ENCODE measurements around the gene EFNA4. TPM values are rescaled to one million over a fixed set of nuclear protein-coding genes. Genes with fewer than 3 reads are reported as not detected.
A peak's percentile ranks its signal among the peaks of the same experiment; 100 is the strongest.

The EFNA4 gene
- total and polyA plus RNA-seq, 2 donors (not counting 1 experiment from before 2014, with no cell fraction given) = 8.4 to 10.6 TPM

GRCh38 chr1:155079487-155080311 is 16.2 kb downstream of the EFNA4 start:
- H3K9ac ChIP-seq (ENCODE audit: low read length) = peak overlapping the region; percentile 59
- intact Hi-C loops (cut with micrococcal nuclease) = loop anchor here (1.0 to 5.0 kb wide), 2 partner anchors 8 to 1358 kb away; no protein-coding TSS in a partner anchor

More at GRCh38 chr1:155079487-155080311, 16.2 kb downstream of the EFNA4 start:
- DNase-seq (peak; percentile 67), ATAC-seq (ENCODE audit: low read depth) (no peak)
- peaks cover 59 to 64% of the 10 kb centered on the region in 2 donors for H3K4me1 ChIP-seq (ENCODE audit: control insufficient read depth in 2 of 2, insufficient read depth in 2 of 2, low read length in 2 of 2)
- peaks cover 0 to 57% (median 43%) of the 10 kb centered on the region in 4 experiments for H3K27me3 ChIP-seq (replicated peaks in 1 of 4; ENCODE audit: control extremely low read depth in 1 of 4, control insufficient read depth in 3 of 4, insufficient read depth in 4 of 4, low read length in 3 of 4)
- H3K79me2 ChIP-seq (ENCODE audit: control insufficient read depth, insufficient read depth, low read length) = no peaks in the 10 kb centered on the region
- H3K27ac ChIP-seq (ENCODE audit: low read length in 2 of 2) = no peak overlapping the region
- ChIA-PET CTCF (interaction anchor here (0.9 to 2.5 kb wide), 9 partner anchors 9 to 95 kb away, joined by 3 to 16 read pairs (median 4); partner anchors contain the start of genes ADAM15, EFNA4 and KRTCAP2), POLR2A (interaction anchor here (0.5 to 2.8 kb wide), 2 partner anchors 15 to 56 kb away, joined by 3 to 9 read pairs; partner anchors contain the start of gene SLC50A1)
- H3K4me3 ChIP-seq (ENCODE audit: control extremely low read depth in 1 of 5, extremely low read depth in 1 of 5, insufficient read depth in 1 of 5, low read depth in 2 of 5, low read length in 4 of 5) = peak overlapping the region in 4 of 5 experiments; percentile 25 to 45 (median 40)
- no peaks in the 10 kb centered on the region for H3K36me3 ChIP-seq (replicated peaks in 1 of 2; ENCODE audit: control extremely low read depth in 1 of 2, control insufficient read depth in 1 of 2, extremely low read depth in 1 of 2, insufficient read depth in 2 of 2, low read length in 1 of 2)
- TF ChIP-seq CTCF (IDR thresholded peaks at IDR 0.05) (no peak), EZH2 (IDR thresholded peaks at IDR 0.05; ENCODE audit: borderline replicate concordance, insufficient read depth, low read depth, low read length, poor library complexity, severe bottlenecking) (peak; percentile 74)
- WGBS (ENCODE audit: insufficient coverage) = 2% methylated on average over 65 of the region's 67 CpGs
- peaks cover 37% of the 10 kb centered on the region for H3K27me3 Mint-ChIP-seq
- peaks cover 46% of the 10 kb centered on the region for H4K20me1 ChIP-seq (ENCODE audit: control insufficient read depth, insufficient read depth, low read length, poor library complexity, severe bottlenecking)
- peaks cover 56% of the 10 kb centered on the region for H3K4me1 Mint-ChIP-seq
- H3K9me3 ChIP-seq (ENCODE audit: control extremely low read depth in 1 of 3, control insufficient read depth in 2 of 3, insufficient read depth in 1 of 3, low read length in 2 of 3) = peaks cover 0 to 30% (median 0%) of the 10 kb centered on the region in 3 donors
- peak overlapping the region; percentile 89 for H3K4me3 Mint-ChIP-seq
- peak overlapping the region; percentile 79 for H3K27ac Mint-ChIP-seq
- H2AFZ ChIP-seq (ENCODE audit: insufficient read depth, low read depth, low read length, poor library complexity, severe bottlenecking) = peak overlapping the region; percentile 67
- H3K9me3 Mint-ChIP-seq (ENCODE audit: insufficient read depth) = no peaks in the 10 kb centered on the region
- H3K4me2 ChIP-seq (replicated peaks; ENCODE audit: low read depth, low read length, poor library complexity, severe bottlenecking) = peak overlapping the region; percentile 97
